ENCODE results near the gene SRGAP2B.
"Not testable (repeated sequence)": the region's sequence is repeated elsewhere in the genome, so short reads cannot be mapped to it uniquely, and the experiment has no call there.

SRGAP2B gene

GRCh38 chr1:145095284-145096057 is at the start of gene SRGAP2B, which contains the start of gene FAM72D:
Gene SRGAP2B, minus strand, starts transcription at chr1:145095328. Its CDS starts 2,427 bp downstream, at chr1:145092901.
Gene FAM72D, plus strand, starts transcription at chr1:145095974. Its CDS starts 874 bp downstream, at chr1:145096848.
- not testable (repeated sequence) for DNase-seq (ENCODE audit: low spot score)

GRCh38 chr1:145144264-145144913 is 49.3 kb upstream of the SRGAP2B start:
- DNase-seq (ENCODE audit: low spot score) = not testable (repeated sequence)

DNA sequence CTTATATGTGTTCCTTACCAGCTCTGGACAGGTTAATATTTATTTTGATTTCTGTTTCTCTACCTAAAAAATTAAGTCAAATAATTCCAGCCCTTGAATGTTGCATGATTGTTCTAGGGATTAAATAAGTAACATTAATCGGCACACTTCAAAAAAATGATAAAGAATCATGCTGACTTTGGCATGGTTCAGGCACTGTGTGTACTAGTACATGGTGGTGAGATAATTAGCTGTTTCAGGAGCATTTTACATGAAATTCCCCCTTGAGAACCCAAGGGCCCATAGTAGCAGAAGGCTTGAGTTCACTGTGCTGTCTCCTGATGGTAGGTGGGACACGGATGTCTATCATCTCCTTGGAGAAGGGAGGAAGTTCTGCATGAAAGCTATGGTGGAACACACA is 45.4 kb upstream of the SRGAP2B start:
- DNase-seq (ENCODE audit: low spot score) = not testable (repeated sequence)

DNA sequence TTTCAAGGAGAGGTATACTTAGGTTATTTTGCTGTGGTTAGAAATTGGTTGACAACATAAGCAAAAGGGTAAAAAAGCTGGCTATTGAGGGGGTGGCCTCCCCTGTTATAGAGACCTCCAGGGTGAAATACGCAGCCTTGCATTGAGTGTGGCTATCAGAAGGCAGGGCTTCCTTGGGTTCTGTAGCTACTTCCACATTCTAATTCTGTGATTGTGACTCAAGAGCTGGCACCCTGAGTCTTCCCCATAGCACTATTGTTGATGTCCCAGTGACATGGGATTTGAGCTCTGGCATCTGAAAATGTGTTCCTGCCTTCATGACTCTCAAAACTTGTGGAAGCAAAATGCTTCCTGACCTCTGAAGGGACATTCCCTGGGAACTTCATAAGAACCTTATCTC is 39.3 kb upstream of the SRGAP2B start:
- not testable (repeated sequence) for DNase-seq (ENCODE audit: low spot score)

- DNase-seq (ENCODE audit: low spot score) = not testable (repeated sequence)
Measured at GRCh38 chr1:145128697-145129469, 33.8 kb upstream of the SRGAP2B start.

DNA sequence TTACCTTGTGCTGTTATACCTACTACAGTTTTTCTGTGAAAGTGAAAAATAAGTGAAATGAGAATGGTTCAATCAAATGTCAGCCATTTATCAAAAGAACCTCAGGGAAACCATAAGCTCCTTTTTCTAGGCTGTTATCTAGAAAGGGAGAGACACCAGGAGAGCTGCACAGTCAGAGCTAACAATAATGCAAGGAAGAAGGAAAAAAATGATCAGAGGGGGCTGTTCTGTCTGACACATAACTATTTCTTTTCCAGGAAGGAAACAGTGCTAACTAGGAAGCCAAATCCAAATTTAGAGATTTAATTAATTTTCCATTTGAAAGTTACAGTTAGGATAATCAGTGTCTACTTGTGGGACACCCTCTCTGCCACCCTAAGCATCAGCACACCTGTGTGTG is 32.0 kb upstream of the SRGAP2B start:
- DNase-seq (ENCODE audit: low spot score) = not testable (repeated sequence)

- not testable (repeated sequence) for DNase-seq (ENCODE audit: low spot score)
Measured at GRCh38 chr1:145125112-145125511, 30.0 kb upstream of the SRGAP2B start.

DNA sequence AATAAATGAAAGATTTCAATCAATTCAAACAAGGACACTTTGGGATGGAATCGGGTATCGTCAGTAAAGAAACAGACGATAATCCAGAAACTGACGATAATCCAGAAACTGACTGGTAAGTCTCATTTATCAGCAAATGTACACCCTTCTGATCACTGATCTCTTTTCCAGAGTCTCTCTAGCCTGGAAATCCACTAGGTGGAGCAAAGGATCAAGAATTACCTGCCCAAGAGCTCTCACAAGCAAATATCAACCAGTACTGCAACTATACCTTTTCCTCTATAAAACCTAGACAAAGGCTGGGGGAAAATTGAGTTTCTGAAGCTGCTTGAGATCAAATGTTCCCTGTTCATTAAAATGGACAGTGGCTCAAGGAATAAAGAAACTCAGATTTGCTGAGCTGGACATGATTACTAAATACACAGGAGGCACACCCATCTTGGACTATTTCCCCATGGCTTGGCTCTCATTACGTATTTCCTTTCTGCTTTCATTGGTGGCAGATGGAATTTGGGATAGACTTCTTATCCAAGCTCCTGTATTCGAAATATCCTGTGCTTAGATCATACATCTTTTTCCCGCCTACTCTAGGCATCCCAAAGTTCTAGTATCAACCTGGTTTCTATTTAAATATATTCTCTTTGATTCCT is 29.0 kb upstream of the SRGAP2B start:
- DNase-seq (ENCODE audit: low spot score) = not testable (repeated sequence)

DNA sequence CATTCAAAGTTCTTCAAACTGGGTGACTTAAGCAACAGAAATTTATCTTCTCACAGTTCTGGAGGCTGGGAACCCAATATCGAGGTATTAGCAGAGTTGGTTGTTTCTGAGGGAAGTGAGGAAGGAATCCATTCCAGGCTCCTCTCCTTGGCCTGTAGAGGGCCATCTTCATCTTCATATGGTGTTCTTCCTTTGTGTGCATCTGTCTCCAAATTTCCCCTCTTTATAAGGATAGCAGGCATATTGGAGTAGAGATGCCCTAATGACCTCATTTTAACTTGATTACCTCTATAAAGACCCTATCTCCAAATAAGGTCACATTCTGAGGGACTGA is 27.9 kb upstream of the SRGAP2B start:
- not testable (repeated sequence) for DNase-seq (ENCODE audit: low spot score)

- DNase-seq (ENCODE audit: low spot score) = not testable (repeated sequence)
Measured at GRCh38 chr1:145122344-145123061, 27.4 kb upstream of the SRGAP2B start.

DNA sequence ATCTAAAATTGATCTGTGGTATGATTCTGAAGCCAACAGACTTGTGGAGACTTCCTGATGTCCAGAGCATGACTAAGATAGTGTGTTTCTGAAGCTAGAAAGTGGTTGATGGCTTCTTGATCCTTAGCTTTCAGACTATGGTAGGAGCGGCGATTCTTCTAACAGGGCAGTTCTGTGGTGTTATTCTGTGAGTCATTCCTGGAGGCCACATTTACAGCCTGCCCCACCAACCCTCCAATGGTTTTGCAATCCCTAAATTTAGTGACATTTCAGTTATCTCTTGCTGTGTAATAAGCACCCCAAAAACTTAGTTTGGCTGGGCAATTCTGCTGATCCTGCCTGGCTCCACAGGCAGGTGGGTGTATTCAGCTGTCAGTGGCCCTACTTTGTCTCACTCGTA is 24.7 kb upstream of the SRGAP2B start:
- not testable (repeated sequence) for DNase-seq (ENCODE audit: low spot score)

DNA sequence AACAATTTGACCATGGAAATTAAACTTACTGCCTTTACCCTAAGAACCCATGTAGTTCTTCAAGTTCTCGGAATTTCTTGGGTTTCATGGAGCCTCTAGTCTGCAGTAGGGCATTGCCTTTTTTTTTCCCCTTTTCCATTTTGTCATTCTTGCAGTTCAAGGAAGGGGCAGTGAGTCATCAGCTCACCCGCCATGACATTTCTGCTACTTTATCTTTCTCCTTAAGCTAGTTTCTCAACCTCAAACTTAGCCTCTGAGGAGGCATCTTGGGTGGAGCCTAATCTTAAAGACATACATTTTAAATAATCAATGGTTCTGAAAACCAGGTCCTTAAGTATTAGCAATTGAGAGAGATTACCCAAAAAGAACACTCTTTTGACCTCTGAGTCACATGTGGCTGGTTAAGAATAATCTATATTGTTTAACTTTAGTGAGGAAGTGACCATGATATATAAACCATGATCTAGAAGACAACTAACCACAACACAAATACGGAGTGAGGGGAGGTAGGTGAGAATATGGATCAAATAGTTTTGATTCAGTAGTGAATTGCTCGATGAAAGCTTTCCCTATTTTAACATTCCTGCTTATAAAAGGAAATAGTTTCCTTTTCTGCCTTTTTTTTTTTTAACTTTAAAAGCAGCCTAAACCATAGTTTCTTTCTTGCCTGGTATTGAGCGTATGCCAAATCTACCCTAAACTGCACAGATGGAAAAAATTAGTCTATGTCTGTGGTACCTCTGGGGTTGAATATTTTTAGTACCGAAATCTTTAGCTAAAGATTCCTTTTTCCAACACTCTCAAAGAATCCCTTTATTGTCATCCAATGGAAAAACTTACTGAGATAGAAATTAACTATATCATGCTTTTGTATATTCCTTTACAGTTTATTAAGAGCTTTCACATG is 20.7 kb upstream of the SRGAP2B start:
- not testable (repeated sequence) for DNase-seq (ENCODE audit: low spot score)

GRCh38 chr1:145114560-145115057 is 19.5 kb upstream of the SRGAP2B start:
- not testable (repeated sequence) for DNase-seq (ENCODE audit: low spot score)

GRCh38 chr1:145112703-145113102 is 17.6 kb upstream of the SRGAP2B start:
- not testable (repeated sequence) for DNase-seq (ENCODE audit: low spot score)

DNA sequence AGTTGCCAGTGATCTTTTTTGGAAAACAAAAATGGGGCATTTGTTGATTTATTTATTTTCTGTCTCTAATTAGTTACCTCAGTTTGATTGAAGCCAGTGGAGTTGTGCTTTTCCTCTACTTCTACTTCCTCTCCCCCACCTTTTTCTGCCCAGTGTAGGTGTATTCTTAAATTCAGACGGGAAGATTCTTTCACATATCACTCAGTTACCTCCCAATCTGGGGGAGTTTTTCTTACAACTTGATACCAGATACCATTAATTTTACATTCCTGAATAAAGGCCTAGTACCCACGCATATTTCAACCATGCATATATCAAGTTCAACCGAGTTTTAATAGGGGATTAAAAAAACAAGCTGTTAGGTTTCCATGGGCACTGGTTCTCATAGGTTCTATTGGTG is 16.5 kb upstream of the SRGAP2B start:
- not testable (repeated sequence) for DNase-seq (ENCODE audit: low spot score)

- DNase-seq (ENCODE audit: low spot score) = not testable (repeated sequence)
Measured at GRCh38 chr1:145103294-145103693, 8.2 kb upstream of the SRGAP2B start.

- DNase-seq (ENCODE audit: low spot score) = not testable (repeated sequence)
Measured at GRCh38 chr1:145101725-145102124, 6.6 kb upstream of the SRGAP2B start.

- not testable (repeated sequence) for DNase-seq (ENCODE audit: low spot score)
Measured at GRCh38 chr1:145094655-145095211, 395 bp downstream of the SRGAP2B start.

GRCh38 chr1:145093517-145094149 is 1.5 kb downstream of the SRGAP2B start:
- DNase-seq (ENCODE audit: low spot score) = not testable (repeated sequence)
